ENCODE results near the gene KCNE4.

DNA sequence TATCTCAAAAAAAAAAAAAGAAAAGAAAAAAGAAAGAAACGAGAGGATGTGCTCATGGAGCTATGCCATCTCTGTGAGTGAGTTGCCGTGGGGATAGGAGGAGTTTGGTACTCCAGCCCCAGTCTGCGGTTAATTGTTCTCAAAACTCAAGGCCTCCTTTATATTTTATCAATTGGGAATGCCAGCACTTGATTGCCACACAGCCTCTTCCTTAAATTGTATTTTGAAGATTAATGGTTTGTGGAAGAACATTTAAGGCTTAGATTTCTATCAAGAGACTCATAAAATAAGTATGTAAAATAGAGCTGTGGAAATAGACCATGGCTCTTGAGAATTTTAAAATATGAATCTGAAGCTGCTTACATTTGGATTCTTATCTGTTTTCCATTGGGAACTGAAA is 29.8 kb downstream of the KCNE4 start:
- TF ChIP-seq, protein P1, sequence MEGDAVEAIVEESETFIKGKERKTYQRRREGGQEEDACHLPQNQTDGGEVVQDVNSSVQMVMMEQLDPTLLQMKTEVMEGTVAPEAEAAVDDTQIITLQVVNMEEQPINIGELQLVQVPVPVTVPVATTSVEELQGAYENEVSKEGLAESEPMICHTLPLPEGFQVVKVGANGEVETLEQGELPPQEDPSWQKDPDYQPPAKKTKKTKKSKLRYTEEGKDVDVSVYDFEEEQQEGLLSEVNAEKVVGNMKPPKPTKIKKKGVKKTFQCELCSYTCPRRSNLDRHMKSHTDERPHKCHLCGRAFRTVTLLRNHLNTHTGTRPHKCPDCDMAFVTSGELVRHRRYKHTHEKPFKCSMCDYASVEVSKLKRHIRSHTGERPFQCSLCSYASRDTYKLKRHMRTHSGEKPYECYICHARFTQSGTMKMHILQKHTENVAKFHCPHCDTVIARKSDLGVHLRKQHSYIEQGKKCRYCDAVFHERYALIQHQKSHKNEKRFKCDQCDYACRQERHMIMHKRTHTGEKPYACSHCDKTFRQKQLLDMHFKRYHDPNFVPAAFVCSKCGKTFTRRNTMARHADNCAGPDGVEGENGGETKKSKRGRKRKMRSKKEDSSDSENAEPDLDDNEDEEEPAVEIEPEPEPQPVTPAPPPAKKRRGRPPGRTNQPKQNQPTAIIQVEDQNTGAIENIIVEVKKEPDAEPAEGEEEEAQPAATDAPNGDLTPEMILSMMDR (IDR thresholded peaks at IDR 0.05; ENCODE audit: low read length), result no peak
- no peak for TF ChIP-seq EZH2 (optimal IDR thresholded peaks at IDR 0.05; ENCODE audit: low read depth, low read length)
- TF ChIP-seq EZH2phosphoT487 (IDR thresholded peaks at IDR 0.05; ENCODE audit: low read length), result no peak
